ENCODE results near the gene CDH4. TPM values are rescaled to one million over a fixed set of nuclear protein-coding genes. Genes with fewer than 3 reads are reported as not detected.

Gene CDH4
- total RNA-seq, 1 donor from 2014 or later = 0.05 TPM

- intact Hi-C loops (cut with DNase I) = no loop called here
- DNase-seq (no peak), ATAC-seq (ENCODE audit: poor library complexity) (no peak)
Observed at GRCh38 chr20:61801065-61801360, 549.0 kb downstream of the CDH4 start.

GRCh38 chr20:61801428-61801827 lies 549.4 kb downstream of the CDH4 start:
- intact Hi-C loops (cut with DNase I) = no loop called here
- ATAC-seq (ENCODE audit: poor library complexity) (no peak), DNase-seq (peak; percentile 13)

GRCh38 chr20:61801857-61802442 lies 549.9 kb downstream of the CDH4 start:
- intact Hi-C loops (cut with DNase I) = no loop called here
- peak; percentile 15 for DNase-seq
- no peak for ATAC-seq (ENCODE audit: poor library complexity)

GRCh38 chr20:61802721-61803311 lies 550.8 kb downstream of the CDH4 start:
- intact Hi-C loops (cut with DNase I) = no loop called here
- DNase-seq (peak; percentile 30), ATAC-seq (ENCODE audit: poor library complexity) (no peak)

- DNase-seq (peak; percentile 33), ATAC-seq (ENCODE audit: poor library complexity) (no peak)
- intact Hi-C loops (cut with DNase I) = no loop called here
Observed at GRCh38 chr20:61803416-61803914, 551.4 kb downstream of the CDH4 start.

GRCh38 chr20:61803915-61804751 lies 552.1 kb downstream of the CDH4 start:
- intact Hi-C loops (cut with DNase I) = no loop called here
- ATAC-seq (ENCODE audit: poor library complexity) = no peak

GRCh38 chr20:61804752-61805295 lies 552.8 kb downstream of the CDH4 start:
- ATAC-seq (ENCODE audit: poor library complexity) = no peak
- intact Hi-C loops (cut with DNase I) = no loop called here
- DNase-seq = peak; percentile 9

More at GRCh38 chr20:61803915-61804751, 552.1 kb downstream of the CDH4 start:
- peak; percentile 39 for DNase-seq

- intact Hi-C loops (cut with DNase I) = no loop called here
Observed at GRCh38 chr20:61805365-61805764, 553.3 kb downstream of the CDH4 start.

GRCh38 chr20:61805781-61806180 lies 553.7 kb downstream of the CDH4 start:
- intact Hi-C loops (cut with DNase I) = no loop called here
- DNase-seq = peak; percentile 14
- no peak for ATAC-seq (ENCODE audit: poor library complexity)

More at GRCh38 chr20:61805365-61805764, 553.3 kb downstream of the CDH4 start:
- DNase-seq = peak; percentile 21
- no peak for ATAC-seq (ENCODE audit: poor library complexity)

- peak; percentile 14 for DNase-seq
- no peak for ATAC-seq (ENCODE audit: poor library complexity)
- intact Hi-C loops (cut with DNase I) = no loop called here
Observed at GRCh38 chr20:61806314-61806713, 554.3 kb downstream of the CDH4 start.

GRCh38 chr20:61806995-61807394 lies 554.9 kb downstream of the CDH4 start:
- no peak for ATAC-seq (ENCODE audit: poor library complexity)
- DNase-seq = peak; percentile 14
- intact Hi-C loops (cut with DNase I) = no loop called here

- intact Hi-C loops (cut with DNase I) = no loop called here
- ATAC-seq (ENCODE audit: poor library complexity) (no peak), DNase-seq (peak; percentile 26)
Observed at GRCh38 chr20:61807471-61808160, 555.6 kb downstream of the CDH4 start.

- no peak for ATAC-seq (ENCODE audit: poor library complexity)
- intact Hi-C loops (cut with DNase I) = no loop called here
- peak; percentile 42 for DNase-seq
Observed at GRCh38 chr20:61808447-61808846, 556.4 kb downstream of the CDH4 start.

- peak; percentile 17 for DNase-seq
- intact Hi-C loops (cut with DNase I) = no loop called here
- ATAC-seq (ENCODE audit: poor library complexity) = no peak
Observed at GRCh38 chr20:61809006-61809770, 557.1 kb downstream of the CDH4 start.

GRCh38 chr20:61810066-61810737 lies 558.1 kb downstream of the CDH4 start:
- ATAC-seq (ENCODE audit: poor library complexity) (no peak), DNase-seq (peak; percentile 38)
- intact Hi-C loops (cut with DNase I) = no loop called here

GRCh38 chr20:61810738-61811135 lies 558.7 kb downstream of the CDH4 start:
- intact Hi-C loops (cut with DNase I) = no loop called here
- ATAC-seq (ENCODE audit: poor library complexity) (no peak), DNase-seq (peak; percentile 30)

- intact Hi-C loops (cut with DNase I) = no loop called here
- DNase-seq (peak; percentile 2), ATAC-seq (ENCODE audit: poor library complexity) (no peak)
Observed at GRCh38 chr20:61811166-61811565, 559.1 kb downstream of the CDH4 start.
